GM18502 (cell line): ENCODE measurements around the gene KRTAP5-6.
"Not testable (repeated sequence)": the region's sequence is repeated elsewhere in the genome, so short reads cannot be mapped to it uniquely, and the experiment has no call there.

Experiments
- ATAC-seq: cut with Tn5 transposase; IDR thresholded peaks from one replicate; pipeline ENCODE4 v1.9.1; 2021; ENCODE audit warnings: mild to moderate bottlenecking; ENCODE audit not compliant: unreplicated experiment, poor library complexity

The KRTAP5-6 gene

GRCh38 chr11:1679881-1680280 lies 17.1 kb upstream of the KRTAP5-6 start:
- ATAC-seq, result no peak

GRCh38 chr11:1682225-1682905 lies 14.6 kb upstream of the KRTAP5-6 start:
- no peak for ATAC-seq

- ATAC-seq, result not testable (repeated sequence)
These were observed 13.8 kb upstream of the KRTAP5-6 start for GRCh38 chr11:1683216-1683615.

GRCh38 chr11:1683904-1684572 lies 13.0 kb upstream of the KRTAP5-6 start:
- not testable (repeated sequence) for ATAC-seq

- ATAC-seq, result not testable (repeated sequence)
These were observed 11.8 kb upstream of the KRTAP5-6 start for GRCh38 chr11:1684886-1685874.

- ATAC-seq, result not testable (repeated sequence)
These were observed 10.8 kb upstream of the KRTAP5-6 start for GRCh38 chr11:1686220-1686619.

- ATAC-seq, result not testable (repeated sequence)
These were observed 8.6 kb upstream of the KRTAP5-6 start for GRCh38 chr11:1688336-1688947.

- ATAC-seq, result not testable (repeated sequence)
These were observed 7.5 kb upstream of the KRTAP5-6 start for GRCh38 chr11:1689250-1690166.

- no peak for ATAC-seq
These were observed 6.6 kb upstream of the KRTAP5-6 start for GRCh38 chr11:1690167-1691025.

GRCh38 chr11:1691026-1691877 lies 5.7 kb upstream of the KRTAP5-6 start:
- no peak for ATAC-seq

GRCh38 chr11:1691878-1692707 lies 4.9 kb upstream of the KRTAP5-6 start:
- no peak for ATAC-seq

GRCh38 chr11:1692708-1693326 lies 4.2 kb upstream of the KRTAP5-6 start:
- ATAC-seq, result no peak

- ATAC-seq, result no peak
These were observed 3.5 kb upstream of the KRTAP5-6 start for GRCh38 chr11:1693327-1694063.

- no peak for ATAC-seq
These were observed 2.7 kb upstream of the KRTAP5-6 start for GRCh38 chr11:1694064-1694845.
